ENCODE measurements around the gene TMLHE.
"Not testable (repeated sequence)": the region's sequence is repeated elsewhere in the genome, so short reads cannot be mapped to it uniquely, and the experiment has no call there.

TMLHE gene

GRCh38 chrX:155491421-155491820, 121.3 kb downstream of the TMLHE start:
- not testable (repeated sequence) for DNase-seq

- not testable (repeated sequence) for DNase-seq
Observed at GRCh38 chrX:155477136-155477535, 135.6 kb downstream of the TMLHE start.

GRCh38 chrX:155466269-155466938, 146.3 kb downstream of the TMLHE start:
- not testable (repeated sequence) for DNase-seq

- DNase-seq, result not testable (repeated sequence)
Observed at GRCh38 chrX:155460501-155460900, 152.3 kb downstream of the TMLHE start.

- DNase-seq, result not testable (repeated sequence)
Observed at GRCh38 chrX:155458471-155458870, 154.3 kb downstream of the TMLHE start, which contains the start of gene F8A3. Gene F8A3 (minus strand): TSS chrX:155458620. CDS start chrX:155458600, 20 bp downstream.

- not testable (repeated sequence) for DNase-seq
Observed at GRCh38 chrX:155457761-155458447, 154.8 kb downstream of the TMLHE start.

- DNase-seq, result no peak
Observed at GRCh38 chrX:155441097-155441496, 171.7 kb downstream of the TMLHE start.
